Measurements from ENCODE around the gene SEC16A. TPM values are rescaled to one million over a fixed set of nuclear protein-coding genes. Genes with fewer than 3 reads are reported as not detected.

Gene SEC16A
- total RNA-seq, 1 donor from 2014 or later: 64.5 TPM

- Histone ChIP-seq H3K36me3 (ENCODE audit: control insufficient read depth, insufficient read depth, low read length) (peaks cover 1% of the 10 kb centered on the region), H3K4me3 (ENCODE audit: low read depth, low read length) (no peak overlapping the region), H3K27me3 (ENCODE audit: control insufficient read depth, insufficient read depth, low read length) (peaks cover 5% of the 10 kb centered on the region)
- no peak for TF ChIP-seq CTCF (IDR thresholded peaks at IDR 0.05; ENCODE audit: insufficient read depth, low read length, poor library complexity, severe bottlenecking)
- DNase-seq (ENCODE audit: low read depth): no peak
Observed at GRCh38 chr9:136493567-136493971, 10.7 kb upstream of the SEC16A start.

GRCh38 chr9:136492978-136493522 is 10.2 kb upstream of the SEC16A start:
- DNase-seq (ENCODE audit: low read depth): no peak
- peaks cover 8% of the 10 kb centered on the region for H3K27me3 ChIP-seq (ENCODE audit: control insufficient read depth, insufficient read depth, low read length)
- no peak for TF ChIP-seq CTCF (IDR thresholded peaks at IDR 0.05; ENCODE audit: insufficient read depth, low read length, poor library complexity, severe bottlenecking)
- no peak overlapping the region for H3K4me3 ChIP-seq (ENCODE audit: low read depth, low read length)
- H3K36me3 ChIP-seq (ENCODE audit: control insufficient read depth, insufficient read depth, low read length): peaks cover 1% of the 10 kb centered on the region

- H3K36me3 ChIP-seq (ENCODE audit: control insufficient read depth, insufficient read depth, low read length): no peaks in the 10 kb centered on the region
- no peak overlapping the region for H3K4me3 ChIP-seq (ENCODE audit: low read depth, low read length)
- no peak for DNase-seq (ENCODE audit: low read depth)
- peaks cover 8% of the 10 kb centered on the region for H3K27me3 ChIP-seq (ENCODE audit: control insufficient read depth, insufficient read depth, low read length)
- no peak for TF ChIP-seq CTCF (IDR thresholded peaks at IDR 0.05; ENCODE audit: insufficient read depth, low read length, poor library complexity, severe bottlenecking)
Observed at GRCh38 chr9:136489731-136490130, 6.9 kb upstream of the SEC16A start.

GRCh38 chr9:136488247-136489214 is 5.7 kb upstream of the SEC16A start:
- Histone ChIP-seq H3K4me3 (ENCODE audit: low read depth, low read length) (no peak overlapping the region), H3K27me3 (ENCODE audit: control insufficient read depth, insufficient read depth, low read length) (peaks cover 8% of the 10 kb centered on the region), H3K36me3 (ENCODE audit: control insufficient read depth, insufficient read depth, low read length) (no peaks in the 10 kb centered on the region)
- TF ChIP-seq CTCF (IDR thresholded peaks at IDR 0.05; ENCODE audit: insufficient read depth, low read length, poor library complexity, severe bottlenecking): peak; percentile 97
- no peak for DNase-seq (ENCODE audit: low read depth)

GRCh38 chr9:136487672-136488071 is 4.8 kb upstream of the SEC16A start:
- no peak for DNase-seq (ENCODE audit: low read depth)
- TF ChIP-seq CTCF (IDR thresholded peaks at IDR 0.05; ENCODE audit: insufficient read depth, low read length, poor library complexity, severe bottlenecking): no peak

More at GRCh38 chr9:136487672-136488071, 4.8 kb upstream of the SEC16A start:
- Histone ChIP-seq H3K4me3 (ENCODE audit: low read depth, low read length) (no peak overlapping the region), H3K27me3 (ENCODE audit: control insufficient read depth, insufficient read depth, low read length) (peaks cover 8% of the 10 kb centered on the region), H3K36me3 (ENCODE audit: control insufficient read depth, insufficient read depth, low read length) (no peaks in the 10 kb centered on the region)

All from kidney epithelial cell (primary cell).